Measurements from ENCODE around the gene PAF1. TPM values are rescaled to one million over a fixed set of nuclear protein-coding genes. Genes with fewer than 3 reads are reported as not detected.
A peak's percentile ranks its signal among the peaks of the same experiment; 100 is the strongest.

The PAF1 gene
- 29.5 TPM for total RNA-seq

DNA sequence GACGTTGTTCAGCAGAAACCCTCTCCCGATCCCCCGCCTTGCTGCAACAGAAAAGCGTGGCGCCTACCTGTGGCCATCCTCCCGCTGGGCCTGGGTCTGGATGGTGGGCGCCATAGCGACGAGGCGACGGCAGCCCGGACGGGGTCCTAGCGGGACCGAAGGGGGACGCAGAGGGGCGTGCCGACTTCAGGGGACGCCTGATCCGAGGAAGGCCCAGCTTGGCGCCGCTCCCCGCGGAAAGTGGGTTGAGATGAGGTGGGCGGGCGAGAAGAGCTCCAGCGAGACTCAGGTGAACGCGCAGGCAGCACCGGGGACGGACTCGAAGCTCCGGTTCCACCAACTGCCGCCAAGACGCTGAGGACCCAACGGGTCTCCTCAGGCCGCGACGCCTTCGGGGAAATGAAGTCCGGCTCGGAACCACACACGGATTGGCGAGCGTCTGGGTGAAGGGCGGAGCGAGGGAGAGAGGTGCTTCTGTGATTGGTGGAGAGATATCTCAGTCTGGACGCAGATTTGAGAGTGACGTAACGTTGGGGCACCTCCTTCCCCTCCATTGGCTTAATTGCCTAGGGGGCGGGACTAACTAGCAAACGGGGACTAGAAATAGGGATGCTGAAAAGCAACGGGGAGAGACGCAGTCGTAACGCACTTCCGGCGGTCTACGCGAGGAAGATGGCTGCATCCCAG is at the start of gene PAF1, which contains the start of gene MED29:
TSS of gene PAF1 (minus strand) at position 356 of the 687 bp plus-strand sequence. CDS start at position 114, 242 bp downstream.
TSS of gene MED29 (plus strand) at position 628 of the 687 bp plus-strand sequence. CDS start at position 673, 45 bp downstream.
- peak; percentile 97 for ATAC-seq

DNA sequence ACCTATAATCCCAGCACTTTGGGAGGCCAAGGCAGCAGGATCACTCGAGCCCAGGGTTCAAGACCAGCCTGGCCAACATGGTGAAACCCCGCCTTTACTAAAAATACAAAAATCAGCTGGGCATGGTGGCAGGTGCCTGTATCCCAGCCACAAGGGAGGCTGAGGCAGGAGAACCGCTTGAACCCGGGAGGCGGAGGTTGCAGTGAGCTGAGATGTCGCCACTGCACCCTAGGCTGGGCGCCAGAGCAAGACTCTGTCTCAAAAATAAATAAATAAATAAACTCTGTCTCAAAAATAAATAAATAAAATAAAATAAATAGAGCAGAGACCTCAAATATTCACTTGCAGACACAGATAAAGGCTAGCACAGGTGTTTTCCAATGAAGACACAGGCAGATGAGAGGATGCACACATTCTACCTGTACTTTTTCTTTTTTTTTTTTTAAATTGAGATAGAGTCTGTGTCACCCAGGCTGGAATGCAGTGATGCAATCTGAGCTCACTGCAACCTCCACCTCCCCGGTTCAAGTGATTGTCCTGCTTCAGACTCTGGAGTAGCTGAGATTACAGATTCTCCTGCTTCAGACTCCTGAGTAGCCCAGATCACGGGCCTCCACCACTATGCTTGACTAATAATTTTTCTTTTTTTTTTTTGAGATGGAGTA is 47.5 kb upstream of the PAF1 start:
- ATAC-seq, result no peak

DNA sequence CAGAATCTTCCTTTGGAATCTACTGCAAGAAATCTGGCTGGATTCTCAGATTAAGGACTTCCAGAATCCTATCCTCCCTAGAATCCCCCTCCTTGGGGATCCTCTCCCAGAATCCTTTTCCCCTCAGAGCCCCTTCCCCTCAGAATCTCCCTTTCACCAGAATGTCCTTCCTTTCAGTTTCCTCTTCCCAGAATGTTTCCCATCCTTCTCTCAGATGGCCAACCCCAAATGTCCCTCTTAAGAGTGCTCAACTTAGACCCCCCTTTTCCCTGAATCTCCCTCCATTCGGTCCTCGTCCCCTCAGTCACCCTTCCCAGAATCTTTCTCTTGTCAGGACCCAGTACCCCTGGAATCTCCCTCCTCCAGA is 45.4 kb upstream of the PAF1 start:
- ATAC-seq, result no peak

DNA sequence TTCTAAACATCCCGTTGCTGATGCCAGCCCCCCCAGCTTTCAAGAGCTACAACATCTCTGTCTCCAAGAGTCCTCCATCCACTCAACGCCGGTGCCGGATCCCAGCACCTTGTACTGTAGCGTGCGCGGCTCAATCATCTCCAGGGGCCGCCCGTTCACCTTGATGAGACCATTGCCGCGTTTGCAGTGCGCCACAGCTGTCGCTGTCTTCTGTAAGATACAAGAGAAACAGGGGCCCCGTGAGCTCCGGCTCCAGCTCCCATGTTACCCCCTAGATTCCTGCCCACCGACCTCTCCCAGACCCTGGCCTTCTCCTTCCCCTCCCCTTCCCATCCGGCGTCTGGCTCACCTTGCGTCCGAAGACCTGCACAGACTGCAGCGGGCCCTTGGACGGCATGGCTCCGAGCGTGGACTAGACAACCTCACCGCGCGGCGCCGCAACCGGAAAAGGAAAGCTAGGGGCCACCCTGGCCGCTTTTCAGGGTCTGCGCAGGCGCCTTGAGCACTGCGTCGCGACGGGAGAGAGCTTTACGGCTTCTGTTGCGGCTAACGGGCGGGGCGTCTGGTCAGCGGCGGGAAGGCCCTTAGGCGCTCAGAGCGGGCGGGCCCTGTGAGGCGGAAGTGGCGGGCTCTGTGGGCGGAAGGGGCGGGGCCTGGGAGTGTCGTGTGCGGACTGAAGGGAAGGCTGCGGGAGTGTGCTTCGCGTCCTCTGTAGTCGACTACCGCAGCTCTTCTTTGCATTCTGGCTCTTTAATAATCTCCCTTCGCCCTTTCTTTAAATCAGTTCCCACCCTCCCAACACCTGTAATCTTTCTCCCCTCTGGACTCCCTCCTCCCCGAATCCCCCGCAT is 44.8 kb upstream of the PAF1 start, which contains the start of gene RPS16:
TSS of gene RPS16 (minus strand) at position 451 of the 851 bp plus-strand sequence. CDS start at position 397, 54 bp downstream.
- ATAC-seq, result peak; percentile 93

DNA sequence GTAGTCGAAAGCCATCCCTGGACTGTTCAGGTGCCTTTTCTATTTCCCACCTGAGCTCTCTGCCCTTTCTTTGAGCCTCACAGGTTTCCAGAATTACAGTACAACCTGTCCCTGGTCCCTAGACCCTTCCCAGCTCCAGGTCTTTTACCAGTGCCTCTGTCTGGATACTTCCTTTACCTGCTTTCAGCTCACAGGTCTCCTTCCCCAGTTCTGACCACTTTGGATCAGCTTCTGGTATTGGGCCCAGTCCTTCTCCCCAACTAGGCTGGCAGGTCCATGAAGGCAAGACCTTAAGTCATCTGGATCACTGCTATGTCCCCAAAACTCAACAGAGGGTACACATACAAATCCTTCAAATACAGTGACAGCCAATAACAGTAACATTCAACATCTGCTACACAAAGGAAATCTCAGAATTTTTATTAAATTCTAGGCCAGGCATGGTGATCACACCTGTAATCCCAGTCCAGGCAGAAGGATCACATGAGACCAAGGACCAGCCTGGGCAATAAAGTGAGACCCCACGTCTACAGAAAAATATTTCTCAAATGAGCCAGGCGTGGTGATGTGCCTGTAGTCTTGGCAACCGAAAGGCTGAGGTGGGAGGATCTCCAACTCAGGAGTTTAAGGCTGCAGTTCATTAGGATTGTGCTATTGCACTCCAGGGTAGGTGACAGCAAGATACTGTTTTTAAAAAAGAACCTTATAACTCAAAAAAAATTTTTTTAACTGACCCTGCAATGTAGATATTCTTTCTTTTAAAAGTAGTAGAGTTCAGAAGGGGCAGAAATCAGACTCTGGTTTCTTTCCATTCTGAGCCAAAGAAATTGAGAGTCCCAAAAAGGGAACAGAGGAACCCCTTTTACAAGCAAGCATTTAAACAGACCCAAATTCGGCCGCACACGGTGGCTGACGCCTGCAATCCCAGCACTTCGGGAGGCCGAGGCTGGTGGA is 43.5 kb upstream of the PAF1 start:
- no peak for ATAC-seq

DNA sequence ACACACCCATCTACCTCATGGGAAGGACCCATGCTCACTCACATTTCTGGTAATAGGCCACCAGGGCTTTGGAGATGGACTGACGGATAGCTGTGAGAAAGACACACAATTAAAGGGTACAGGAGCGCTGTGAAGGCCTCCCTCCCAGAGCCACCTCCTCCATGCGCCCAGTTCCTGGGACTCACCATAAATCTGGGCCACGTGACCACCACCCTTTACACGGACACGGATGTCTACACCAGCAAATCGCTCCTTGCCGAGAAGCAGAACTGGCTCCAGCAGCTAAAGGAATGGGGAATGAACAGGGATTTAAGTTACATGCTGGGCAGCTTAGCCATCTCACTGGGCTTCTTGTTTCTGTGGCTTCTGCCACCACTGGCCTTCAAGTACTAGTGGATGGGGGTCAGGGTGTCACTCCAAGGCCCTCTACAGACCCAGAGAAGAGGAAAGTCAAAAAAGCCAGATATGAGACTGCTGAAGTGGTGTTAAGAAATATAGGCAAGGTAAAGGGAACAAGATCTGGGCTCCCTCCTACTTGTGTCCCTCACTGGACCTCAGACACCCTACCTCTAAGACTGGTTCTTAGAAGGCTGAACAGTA is 42.7 kb upstream of the PAF1 start:
- no peak for ATAC-seq

DNA sequence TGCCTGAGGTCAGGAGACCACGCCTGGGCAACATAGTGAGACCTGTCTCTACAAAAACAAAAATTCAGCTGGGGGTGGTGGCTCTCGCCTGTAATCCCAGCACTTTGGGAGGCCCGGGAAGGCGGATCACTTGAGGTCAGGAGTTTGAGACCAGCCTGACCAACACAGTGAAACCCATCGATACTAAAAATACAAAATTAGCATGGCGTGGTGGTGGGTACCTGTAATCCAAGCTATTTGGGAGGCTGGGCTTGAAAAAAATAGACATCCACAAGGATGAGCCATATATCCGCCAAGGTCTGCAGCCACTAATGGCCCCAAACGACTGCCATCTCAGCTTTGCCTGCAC is 41.7 kb upstream of the PAF1 start:
- ATAC-seq, result no peak

DNA sequence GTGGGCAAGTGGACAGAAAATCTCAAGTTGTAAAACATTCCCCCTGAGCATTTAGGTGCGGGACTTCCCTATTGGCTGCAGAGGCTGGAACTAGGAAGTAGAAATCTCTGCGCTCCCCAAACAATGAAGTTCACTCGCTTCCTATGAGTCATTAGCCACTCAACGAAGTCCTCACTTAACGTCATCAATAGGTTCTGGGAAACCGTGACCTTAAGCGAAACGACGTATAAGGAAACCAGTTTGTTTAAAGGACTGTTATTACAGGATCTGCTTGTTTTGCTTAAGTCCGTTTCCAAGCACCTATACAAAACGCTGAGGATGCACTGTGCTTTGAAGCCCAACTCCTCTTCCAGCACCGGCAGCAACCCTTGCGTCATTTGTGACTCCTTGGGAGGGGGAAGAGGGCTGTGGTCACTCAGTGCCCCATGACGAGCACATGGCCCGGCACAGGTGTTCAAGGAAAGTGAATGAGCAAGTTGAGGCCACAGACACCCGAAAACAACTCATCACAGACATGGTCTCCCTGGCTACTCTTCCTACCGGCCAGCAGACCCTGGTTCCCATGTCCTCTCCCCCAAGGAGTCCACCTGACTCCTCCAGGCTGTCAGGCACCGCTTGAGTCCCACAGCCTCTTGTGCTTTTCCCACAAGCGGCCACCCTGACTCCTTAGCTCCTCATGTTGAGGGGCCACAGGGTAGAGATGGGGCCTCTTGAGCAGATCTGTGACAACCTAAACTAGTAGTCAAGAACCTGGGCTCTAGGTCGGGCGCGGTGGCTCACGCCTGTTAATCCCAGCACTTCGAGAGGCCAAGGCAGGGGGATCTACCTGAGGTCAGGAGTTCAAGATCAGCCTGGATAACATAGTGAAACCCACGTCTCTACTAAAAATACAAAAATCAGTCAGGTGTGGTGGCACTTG is 40.0 kb upstream of the PAF1 start:
- peak; percentile 86 for ATAC-seq

DNA sequence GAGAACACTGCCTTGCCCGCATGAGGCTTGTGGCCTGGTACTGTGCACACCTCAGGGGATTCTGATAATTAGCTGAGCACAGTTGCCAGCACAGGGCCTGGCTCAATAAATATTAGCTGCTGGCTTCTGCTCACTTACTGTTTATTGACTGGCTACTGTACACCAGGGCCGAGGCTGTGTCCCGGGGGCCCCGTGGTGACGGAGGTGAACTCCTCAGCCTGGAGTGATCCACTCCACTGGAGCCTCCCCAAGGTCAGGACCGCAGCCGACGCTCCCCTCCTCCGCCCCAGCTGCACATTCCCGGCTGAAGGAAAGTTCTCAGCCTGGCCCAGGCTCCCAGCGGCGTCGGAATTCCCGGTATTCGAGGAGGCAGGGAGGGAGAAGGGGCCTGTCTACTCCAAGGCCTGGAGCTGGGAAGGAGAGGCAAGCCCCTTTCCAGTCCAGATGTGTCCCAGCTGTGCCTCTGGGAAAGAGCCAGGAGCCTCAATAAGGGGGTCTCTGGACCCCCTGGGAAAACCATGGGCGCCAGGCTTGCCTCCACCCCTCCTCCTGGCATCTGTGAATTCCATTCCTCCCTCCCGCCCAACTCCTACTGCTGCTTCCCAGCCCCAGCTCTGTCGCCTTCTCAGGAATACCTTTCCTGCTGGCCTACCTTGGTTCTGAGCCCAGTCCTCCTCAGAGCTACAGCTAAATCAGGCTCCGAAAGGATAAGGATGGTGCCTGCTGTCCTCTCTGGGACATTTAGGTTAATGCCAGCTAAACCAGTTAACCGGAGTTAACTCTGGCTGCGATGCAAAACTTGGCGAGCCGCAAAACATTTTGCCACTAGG is 37.6 kb upstream of the PAF1 start:
- peak; percentile 1 for ATAC-seq

DNA sequence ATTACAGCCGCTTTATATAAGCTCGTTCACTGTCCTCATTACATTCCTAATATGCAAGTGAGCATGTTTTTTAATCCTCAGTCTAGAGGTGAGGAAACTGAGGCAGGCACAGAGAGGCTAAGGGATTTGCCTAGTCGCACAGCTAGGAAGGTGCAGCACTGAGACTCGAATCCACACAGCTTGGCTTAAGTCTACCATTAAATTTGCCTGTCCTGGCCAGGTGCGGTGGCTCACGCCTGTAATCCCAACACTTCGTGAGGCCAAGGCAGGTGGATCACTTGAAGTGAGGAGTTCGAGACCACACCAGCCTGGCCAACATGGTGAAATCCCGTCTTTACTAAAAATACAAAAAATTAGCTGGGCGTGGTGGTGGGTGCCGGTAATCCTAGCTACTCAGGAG is 36.8 kb upstream of the PAF1 start:
- no peak for ATAC-seq

DNA sequence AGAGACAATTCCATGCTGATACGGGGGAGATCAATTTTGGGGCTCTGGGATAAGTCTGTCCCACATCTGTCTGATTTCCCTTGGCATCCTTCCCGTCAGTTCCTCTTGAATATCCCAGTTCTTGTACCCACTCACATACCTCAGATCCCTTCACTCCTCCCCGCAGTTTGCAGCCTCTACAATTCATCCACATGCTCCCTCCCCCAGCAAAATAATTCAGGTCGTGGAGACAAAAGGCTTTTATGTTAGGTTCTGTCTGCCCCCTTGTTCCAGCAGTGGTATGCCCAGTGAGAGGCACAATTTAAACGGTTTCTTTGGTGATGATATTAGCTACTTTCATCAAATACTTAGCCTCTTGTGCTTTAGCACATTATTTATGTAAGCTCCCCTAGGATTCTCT is 35.3 kb upstream of the PAF1 start:
- no peak for ATAC-seq

DNA sequence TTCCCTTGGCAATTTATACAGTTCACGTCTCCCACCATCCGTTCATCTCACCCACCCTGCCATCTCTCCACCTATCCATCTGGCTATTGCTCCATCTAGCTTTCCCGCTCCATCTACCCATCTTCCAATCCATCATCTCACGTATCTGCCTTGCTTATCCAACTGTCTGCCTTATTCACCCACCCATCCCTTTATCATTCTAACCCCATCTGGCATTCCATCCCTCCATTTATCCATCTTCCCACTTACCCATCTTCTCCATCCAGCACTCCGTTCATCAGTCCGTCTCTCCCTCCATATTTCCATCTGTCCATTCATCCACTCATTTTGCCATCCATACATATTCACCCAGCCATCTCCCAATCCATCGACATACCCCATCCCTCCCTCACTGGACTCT is 34.8 kb upstream of the PAF1 start:
- no peak for ATAC-seq

DNA sequence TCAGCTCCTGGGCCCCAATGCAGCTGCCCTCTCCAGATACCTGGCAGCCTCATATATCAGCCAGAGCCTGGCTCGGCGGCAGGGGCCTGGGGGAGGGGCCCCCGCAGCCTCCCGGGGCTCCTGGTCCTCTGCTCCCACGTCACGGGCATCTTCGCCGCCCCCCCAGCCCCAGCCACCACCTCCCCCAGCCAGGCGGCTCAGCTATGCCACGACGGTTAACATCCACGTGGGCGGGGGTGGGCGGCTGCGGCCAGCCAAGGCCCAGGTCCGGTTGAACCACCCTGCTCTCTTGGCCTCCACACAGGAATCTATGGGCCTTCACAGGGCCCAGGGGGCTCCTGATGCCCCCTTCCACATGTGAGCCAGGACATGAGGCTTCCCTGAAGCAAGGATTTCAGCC is 34.0 kb upstream of the PAF1 start:
- no peak for ATAC-seq

DNA sequence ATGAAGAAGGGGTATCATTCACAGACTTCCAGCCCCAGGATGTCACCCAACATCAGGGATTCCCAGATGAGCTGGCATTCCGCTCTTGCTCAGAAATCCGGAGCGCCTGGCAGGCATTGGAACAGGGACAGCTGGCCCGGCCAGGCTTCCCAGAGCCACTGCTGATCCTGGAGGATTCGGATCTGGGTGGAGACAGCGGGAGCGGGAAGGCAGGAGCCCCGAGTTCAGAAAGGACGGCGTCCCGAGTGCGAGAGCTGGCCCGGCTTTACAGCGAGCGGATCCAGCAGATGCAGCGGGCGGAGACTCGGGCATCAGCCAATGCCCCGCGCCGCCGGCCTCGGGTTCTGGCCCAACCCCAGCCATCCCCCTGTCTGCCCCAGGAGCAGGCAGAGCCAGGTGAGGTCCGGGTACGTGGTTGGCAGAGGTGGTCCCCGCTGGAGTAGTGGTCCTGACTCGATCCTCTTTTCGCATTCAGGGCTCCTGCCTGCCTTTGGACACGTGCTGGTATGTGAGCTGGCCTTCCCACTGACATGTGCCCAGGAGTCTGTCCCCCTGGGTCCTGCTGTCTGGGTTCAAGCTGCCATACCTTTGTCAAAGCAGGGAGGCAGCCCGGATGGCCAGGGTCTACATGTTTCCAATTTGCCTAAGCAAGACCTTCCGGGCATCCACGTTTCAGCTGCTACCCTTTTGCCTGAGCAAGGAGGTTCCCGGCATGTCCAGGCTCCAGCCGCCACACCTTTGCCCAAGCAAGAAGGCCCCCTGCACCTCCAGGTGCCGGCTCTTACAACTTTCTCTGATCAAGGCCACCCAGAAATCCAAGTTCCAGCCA is 32.6 kb upstream of the PAF1 start:
- ATAC-seq, result no peak

DNA sequence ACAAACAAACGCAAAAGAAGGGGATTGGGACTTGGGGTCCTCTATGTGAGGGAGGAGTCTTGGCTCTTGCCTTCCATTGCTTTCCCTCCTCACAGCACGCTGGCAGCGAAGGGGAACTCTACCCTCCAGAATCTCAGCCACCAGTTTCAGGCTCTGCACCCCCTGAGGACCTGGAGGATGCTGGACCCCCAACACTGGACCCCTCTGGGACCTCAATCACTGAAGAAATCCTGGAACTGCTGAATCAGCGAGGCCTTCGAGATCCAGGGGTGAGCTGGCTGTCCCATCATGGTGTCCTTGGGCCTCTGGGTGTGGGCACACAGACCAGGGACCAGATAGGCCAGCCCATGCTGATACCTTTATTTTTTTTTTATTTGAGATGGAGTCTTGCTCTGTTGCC is 31.1 kb upstream of the PAF1 start:
- ATAC-seq, result no peak

DNA sequence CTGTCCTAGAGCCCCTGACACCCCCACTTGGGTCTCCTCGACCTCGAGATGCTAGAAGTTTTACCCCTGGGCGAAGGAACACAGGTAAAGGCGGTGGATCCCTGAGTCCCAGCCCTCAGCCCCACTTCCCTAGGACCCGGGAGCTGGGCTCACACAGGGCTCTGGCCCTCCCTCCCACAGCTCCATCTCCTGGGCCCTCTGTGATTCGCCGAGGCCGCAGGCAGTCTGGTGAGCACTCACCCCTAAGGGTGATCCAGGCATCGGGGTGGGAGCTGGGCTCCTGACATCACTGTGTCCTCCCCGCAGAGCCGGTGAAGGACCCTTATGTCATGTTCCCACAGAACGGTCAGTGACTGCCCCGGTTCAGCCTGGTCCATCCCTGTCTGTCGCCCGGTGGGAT is 29.9 kb upstream of the PAF1 start:
- no peak for ATAC-seq

DNA sequence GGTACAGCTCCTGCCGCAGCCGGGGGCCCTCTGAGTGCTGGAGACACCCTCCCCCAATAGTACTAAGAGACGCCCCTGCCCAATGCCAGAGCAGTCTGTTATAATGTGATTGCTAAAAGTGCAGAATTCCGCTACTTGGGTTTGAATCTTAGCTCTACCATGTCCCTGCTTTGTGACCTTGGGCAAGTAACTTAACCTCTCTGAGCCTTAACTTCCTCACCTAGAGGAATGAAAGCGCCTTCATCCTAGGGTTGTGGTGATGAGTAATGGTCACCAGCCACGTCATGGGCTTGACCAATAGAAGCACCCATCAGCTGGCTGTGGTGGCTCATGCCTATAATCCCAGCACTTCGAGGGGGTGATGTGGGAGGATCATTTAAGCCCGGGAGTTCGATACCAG is 28.1 kb upstream of the PAF1 start:
- ATAC-seq, result no peak

DNA sequence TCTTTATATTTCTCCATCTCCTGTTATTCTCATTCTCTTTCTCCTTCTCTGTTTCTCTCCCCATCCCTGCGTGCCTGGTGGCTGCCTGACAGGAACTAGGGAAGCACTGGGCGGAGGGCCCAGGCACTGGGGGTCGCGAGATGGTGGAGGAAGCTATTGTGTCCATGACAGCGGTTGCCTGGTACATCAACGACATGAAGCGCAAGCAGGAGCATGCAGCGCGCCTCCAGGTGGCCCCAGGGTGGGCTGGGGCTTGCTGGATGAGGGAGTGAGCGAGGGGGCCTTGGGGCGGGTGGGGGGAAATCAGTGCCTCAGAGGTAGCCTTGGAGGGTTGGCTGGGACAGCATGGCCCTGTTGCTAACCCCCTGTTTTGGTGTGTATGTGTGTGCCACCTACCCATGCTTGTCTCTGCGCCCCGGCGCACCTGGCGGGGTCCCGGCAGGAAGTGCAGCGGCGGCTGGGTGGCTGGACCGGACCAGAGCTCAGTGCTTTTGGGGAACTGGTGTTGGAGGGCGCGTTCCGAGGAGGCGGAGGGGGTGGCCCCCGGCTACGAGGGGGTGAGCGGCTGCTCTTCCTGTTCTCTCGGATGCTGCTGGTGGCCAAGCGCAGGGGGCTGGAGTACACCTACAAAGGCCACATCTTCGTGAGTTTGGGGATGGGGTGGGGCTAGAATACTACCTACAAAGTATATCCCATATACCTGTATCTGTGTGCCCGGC is 26.7 kb upstream of the PAF1 start:
- ATAC-seq, result no peak
